Thyroid gland (tissue), 4 donors: ENCODE measurements around the gene HOXD8. TPM values are rescaled to one million over a fixed set of nuclear protein-coding genes. Genes with fewer than 3 reads are reported as not detected.

Source experiments
- DNase-seq, 2 donors: peaks; one replicate each; pipeline ENCODE4 v3.0.0-alpha.2; 2019
- H3K27ac ChIP-seq, 3 donors: fragments of 200-600 bp; sonication (generic); 1 replicate in 2 of 3; 2 replicates in 1 of 3; pipeline ENCODE4 v1.5.1; 2016 to 2019; ENCODE audit warnings: mild to moderate bottlenecking in 1 of 3, moderate library complexity in 1 of 3
- H3K27me3 ChIP-seq: fragments of 200-600 bp; sonication (generic); one replicate; pipeline ENCODE4 v1.5.1; 2019
- H3K36me3 ChIP-seq, 2 donors: fragments of 200-600 bp; sonication (generic); one replicate each; pipeline ENCODE4 v1.5.1; 2016 to 2019
- H3K4me1 ChIP-seq, 2 donors: fragments of 200-600 bp; sonication (generic); one replicate each; pipeline ENCODE4 v1.5.1; 2017 to 2019
- H3K4me3 ChIP-seq, 3 donors: fragments of 200-600 bp; sonication (generic); replicated peaks in 1 of 3; 1 replicate in 2 of 3; 2 replicates in 1 of 3; pipeline ENCODE4 v1.5.1; 2016; ENCODE audit warnings: mild to moderate bottlenecking in 1 of 3
- H3K9me3 ChIP-seq: fragments of 200-600 bp; sonication (generic); one replicate; pipeline ENCODE4 v1.5.1; 2017
- POLR2A ChIP-seq, 2 donors: fragments of 450-650 bp; IDR thresholded peaks; one replicate each; pipeline ENCODE4 v1.6.1; 2017; ENCODE audit warnings: antibody characterized with exemption in 2 of 2, mild to moderate bottlenecking in 2 of 2, moderate library complexity in 1 of 2
- WGBS, 2 donors: methylation state at CpG; one replicate each; pipeline ENCODE4 v1.1.5; 2017; 5-methylcytosine and 5-hydroxymethylcytosine counted together
- intact Hi-C: fragments of 100-400 bp; cut with DNase I; formaldehyde crosslinking; loops from one replicate; pipeline ENCODE4 v1.15.1; 2023
- total RNA-seq, 4 donors: library from RNA; depleted of rRNA; stranded (reverse); fragments of >200 nt; gene quantifications; one replicate each; pipeline ENCODE4 v1.2.3, GENCODE V29; 2016
- TF ChIP-seq, protein P1 (sequence below), 6 experiments: fragments of 200-600 bp in 3 of 6; fragments of 450-650 bp in 3 of 6; sonication (generic) in 3 of 6; IDR thresholded peaks; one replicate each; pipeline ENCODE4 v1.5.1; 2016 to 2019; ENCODE audit warnings: antibody characterized with exemption in 6 of 6, mild to moderate bottlenecking in 2 of 6, inconsistent platforms in 1 of 6, moderate library complexity in 1 of 6

The HOXD8 gene
- total RNA-seq, 4 donors from 2014 or later: 4.1 to 24.9 (median 9.9) TPM

DNA sequence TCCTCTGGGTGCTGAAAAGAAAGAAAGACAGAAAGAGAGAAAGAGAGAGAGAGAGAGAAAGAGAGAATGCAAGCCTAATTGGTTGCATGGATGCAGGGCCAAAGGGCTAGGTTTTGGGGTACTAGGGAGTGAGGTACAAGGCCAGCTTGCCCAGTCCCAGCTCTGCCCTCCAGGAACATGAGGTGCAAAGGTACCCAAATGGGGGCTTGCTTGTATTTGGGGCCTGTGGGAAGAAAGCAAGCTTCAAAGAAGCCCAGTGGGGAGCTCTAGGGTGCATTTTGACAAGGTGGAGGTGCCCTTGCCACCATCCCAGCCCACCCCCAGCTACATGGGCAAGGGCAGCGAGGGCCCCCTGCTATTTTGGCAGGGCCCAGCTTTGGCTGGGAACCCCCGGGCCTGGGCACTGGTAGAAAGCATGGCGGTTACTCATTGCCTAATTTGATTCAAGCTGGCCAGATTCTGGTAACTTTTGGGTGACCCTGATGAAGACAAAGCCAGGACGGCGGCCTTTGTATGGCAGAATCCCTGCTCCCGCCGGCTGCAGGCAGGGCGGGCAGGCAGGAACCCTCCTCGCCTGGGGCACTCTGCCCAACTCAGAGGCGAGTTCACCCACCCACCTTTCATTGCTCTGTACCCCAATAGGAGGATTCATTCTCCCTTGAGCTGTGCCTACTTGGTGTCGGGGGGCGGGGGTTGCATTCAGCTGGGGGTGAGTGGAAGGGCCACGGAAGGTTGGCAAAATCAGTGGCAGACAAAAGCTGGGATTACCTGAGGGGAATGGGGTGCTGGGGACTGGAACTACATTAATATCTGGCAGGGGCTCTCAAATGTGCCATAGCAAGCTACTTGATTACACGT is 21.3 kb downstream of the HOXD8 start:
- H3K27ac ChIP-seq: no peak overlapping the region
- WGBS, 2 donors: 23 to 32% methylated on average over 10 to 13 of the region's 14 CpGs
- intact Hi-C loops: no loop called here
- H3K4me3 ChIP-seq: no peak overlapping the region
- peaks cover 62% of the 10 kb centered on the region for H3K27me3 ChIP-seq
- H3K9me3 ChIP-seq: no peaks in the 10 kb centered on the region
- H3K4me1 ChIP-seq: peaks cover 0 to 5% of the 10 kb centered on the region in 2 donors
- H3K36me3 ChIP-seq: no peaks in the 10 kb centered on the region
- no peak for DNase-seq
- TF ChIP-seq, protein P1, sequence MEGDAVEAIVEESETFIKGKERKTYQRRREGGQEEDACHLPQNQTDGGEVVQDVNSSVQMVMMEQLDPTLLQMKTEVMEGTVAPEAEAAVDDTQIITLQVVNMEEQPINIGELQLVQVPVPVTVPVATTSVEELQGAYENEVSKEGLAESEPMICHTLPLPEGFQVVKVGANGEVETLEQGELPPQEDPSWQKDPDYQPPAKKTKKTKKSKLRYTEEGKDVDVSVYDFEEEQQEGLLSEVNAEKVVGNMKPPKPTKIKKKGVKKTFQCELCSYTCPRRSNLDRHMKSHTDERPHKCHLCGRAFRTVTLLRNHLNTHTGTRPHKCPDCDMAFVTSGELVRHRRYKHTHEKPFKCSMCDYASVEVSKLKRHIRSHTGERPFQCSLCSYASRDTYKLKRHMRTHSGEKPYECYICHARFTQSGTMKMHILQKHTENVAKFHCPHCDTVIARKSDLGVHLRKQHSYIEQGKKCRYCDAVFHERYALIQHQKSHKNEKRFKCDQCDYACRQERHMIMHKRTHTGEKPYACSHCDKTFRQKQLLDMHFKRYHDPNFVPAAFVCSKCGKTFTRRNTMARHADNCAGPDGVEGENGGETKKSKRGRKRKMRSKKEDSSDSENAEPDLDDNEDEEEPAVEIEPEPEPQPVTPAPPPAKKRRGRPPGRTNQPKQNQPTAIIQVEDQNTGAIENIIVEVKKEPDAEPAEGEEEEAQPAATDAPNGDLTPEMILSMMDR (IDR thresholded peaks at IDR 0.05): no peak
- TF ChIP-seq POLR2A (IDR thresholded peaks at IDR 0.05): no peak

DNA sequence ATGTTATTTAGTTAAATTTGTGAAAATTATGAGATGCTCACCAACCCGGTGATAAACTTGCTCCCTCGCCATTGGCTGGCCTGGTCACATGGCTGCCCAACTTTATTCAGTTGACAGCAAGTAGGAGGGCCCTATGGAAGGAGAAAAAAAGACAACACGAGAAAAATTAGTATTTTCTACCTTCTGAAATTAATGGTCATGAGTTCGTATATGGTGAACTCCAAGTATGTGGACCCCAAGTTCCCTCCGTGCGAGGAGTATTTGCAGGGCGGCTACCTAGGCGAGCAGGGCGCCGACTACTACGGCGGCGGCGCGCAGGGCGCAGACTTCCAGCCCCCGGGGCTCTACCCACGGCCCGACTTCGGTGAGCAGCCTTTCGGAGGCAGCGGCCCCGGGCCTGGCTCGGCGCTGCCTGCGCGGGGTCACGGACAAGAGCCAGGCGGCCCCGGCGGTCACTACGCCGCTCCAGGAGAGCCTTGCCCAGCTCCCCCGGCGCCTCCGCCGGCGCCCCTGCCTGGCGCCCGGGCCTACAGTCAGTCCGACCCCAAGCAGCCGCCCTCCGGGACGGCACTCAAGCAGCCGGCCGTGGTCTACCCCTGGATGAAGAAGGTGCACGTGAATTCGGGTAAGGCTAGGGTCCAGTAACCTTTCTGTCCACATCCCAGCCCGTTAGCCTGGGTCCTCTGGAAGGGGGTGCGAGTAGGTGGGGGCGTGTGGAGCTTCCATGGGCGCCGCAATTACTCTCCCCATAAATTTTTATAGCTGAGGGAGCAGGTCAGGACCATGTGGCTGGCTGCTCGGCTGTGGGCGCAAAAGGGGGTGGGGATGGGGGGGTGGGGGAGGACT is 22.2 kb downstream of the HOXD8 start, which contains the start of gene HOXD4:
TSS of gene HOXD4 (plus strand) at position 109 of the 846 bp plus-strand sequence. CDS start at position 193, 84 bp downstream.
- Histone ChIP-seq H3K27ac (no peak within 1 kb of the TSS), H3K27me3 (peaks cover 69% of the 10 kb centered on the region), H3K4me1 (peaks cover 0 to 5% of the 10 kb centered on the region in 2 donors), H3K36me3 (no peaks in the 10 kb centered on the region), H3K4me3 (peak within 1 kb of the TSS in 1 of 3 donors; percentile 5), H3K9me3 (no peaks in the 10 kb centered on the region)
- TF ChIP-seq, protein P1 (IDR thresholded peaks at IDR 0.05): no peak
- no peak for TF ChIP-seq POLR2A (IDR thresholded peaks at IDR 0.05)
- WGBS, 2 donors: 23 to 29% methylated on average over 33 to 43 of the region's 55 CpGs
- intact Hi-C loops: no loop called here
- no peak for DNase-seq

GRCh38 chr2:176152350-176153181 is 23.1 kb downstream of the HOXD8 start:
- Histone ChIP-seq H3K4me3 (no peak overlapping the region), H3K36me3 (no peaks in the 10 kb centered on the region), H3K9me3 (no peaks in the 10 kb centered on the region), H3K27ac (no peak overlapping the region), H3K4me1 (peaks cover 5% of the 10 kb centered on the region in 2 donors), H3K27me3 (peaks cover 71% of the 10 kb centered on the region)
- no peak for TF ChIP-seq POLR2A (IDR thresholded peaks at IDR 0.05)
- TF ChIP-seq, protein P1 (IDR thresholded peaks at IDR 0.05): no peak
- DNase-seq: no peak
- WGBS, 2 donors: 17 to 29% methylated on average over 25 to 31 of the region's 48 CpGs
- intact Hi-C loops: no loop called here

DNA sequence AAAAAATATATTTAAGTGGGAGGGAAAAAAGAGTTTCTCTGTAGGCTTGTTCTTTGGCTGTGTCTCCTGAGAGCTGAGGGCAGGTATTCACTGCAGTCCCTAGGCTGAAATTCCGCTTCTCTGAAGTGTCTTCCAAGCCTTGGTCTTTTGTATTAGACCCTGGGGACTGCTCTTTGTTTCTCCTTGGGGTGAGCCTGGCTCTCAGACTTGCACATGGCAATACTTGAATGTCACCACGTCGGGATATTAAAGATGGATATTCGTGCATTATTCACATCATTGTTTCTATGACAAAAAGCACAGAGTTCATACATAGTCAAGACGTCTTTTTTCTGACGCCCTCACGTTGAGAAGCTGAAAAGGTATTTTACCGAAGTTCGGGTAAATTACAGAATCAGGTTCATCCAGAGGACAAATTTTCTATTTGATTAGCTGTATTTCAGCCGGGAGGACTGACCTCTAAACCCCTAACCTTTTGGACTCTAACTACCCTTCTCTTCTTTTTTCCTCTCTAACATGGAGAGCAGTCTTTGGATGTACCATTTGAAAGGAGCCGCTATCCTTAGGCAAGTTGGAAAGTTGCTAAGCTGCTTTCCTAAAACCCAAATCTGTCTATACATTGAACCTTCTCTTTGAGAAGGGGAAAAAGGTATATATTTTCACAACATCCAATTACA is 25.2 kb downstream of the HOXD8 start:
- no peak overlapping the region for H3K4me3 ChIP-seq
- peaks cover 74% of the 10 kb centered on the region for H3K27me3 ChIP-seq
- no peak for TF ChIP-seq POLR2A (IDR thresholded peaks at IDR 0.05)
- TF ChIP-seq, protein P1 (IDR thresholded peaks at IDR 0.05): no peak
- peaks cover 5 to 19% of the 10 kb centered on the region in 2 donors for H3K4me1 ChIP-seq
- H3K27ac ChIP-seq: no peak overlapping the region
- intact Hi-C loops: no loop called here
- no peaks in the 10 kb centered on the region for H3K36me3 ChIP-seq
- WGBS, 2 donors: 20 to 41% methylated on average over 11 of the region's 11 CpGs
- no peak for DNase-seq
- H3K9me3 ChIP-seq: no peaks in the 10 kb centered on the region
